Tibial artery (tissue), 4 donors: ENCODE data around the gene MACROD2.
"Not testable (repeated sequence)": the region's sequence is repeated elsewhere in the genome, so short reads cannot be mapped to it uniquely, and the experiment has no call there.

Experiments
- DNase-seq, 2 donors: peaks; one replicate each; pipeline ENCODE4 v3.0.0-alpha.2; 2019
- H3K27ac ChIP-seq, 2 donors: fragments of 200-600 bp; sonication (generic) in 1 of 2; 1 replicate in 1 of 2; 2 replicates in 1 of 2; pipeline ENCODE4 v1.5.1; 2018 to 2019; ENCODE audit warnings: mild to moderate bottlenecking in 1 of 2
- H3K27me3 ChIP-seq, 2 donors: fragments of 200-600 bp; sonication (generic) in 1 of 2; one replicate each; pipeline versions ENCODE4 v1.5.1 to v1.6.0; 2016 to 2019
- H3K36me3 ChIP-seq, 3 donors: fragments of 200-600 bp; sonication (generic) in 2 of 3; one replicate each; pipeline ENCODE4 v1.5.1; 2016 to 2019; ENCODE audit warnings: mild to moderate bottlenecking in 2 of 3
- H3K4me1 ChIP-seq, 4 donors: fragments of 200-600 bp; sonication (generic) in 2 of 4; 1 replicate in 3 of 4; 2 replicates in 1 of 4; pipeline ENCODE4 v1.5.1; 2016 to 2019
- H3K4me3 ChIP-seq, 2 donors: fragments of 200-600 bp; sonication (generic) in 1 of 2; 1 replicate in 1 of 2; 2 replicates in 1 of 2; pipeline ENCODE4 v1.5.1; 2018 to 2019; ENCODE audit warnings: mild to moderate bottlenecking in 2 of 2
- H3K9me3 ChIP-seq, 3 donors: fragments of 200-600 bp; sonication (generic) in 1 of 3; one replicate each; pipeline ENCODE4 v1.5.1; 2016 to 2019
- intact Hi-C: fragments of 100-400 bp; cut with DNase I; formaldehyde crosslinking; loops from one replicate; pipeline ENCODE4 v1.15.0; 2023; ENCODE audit warnings: low total_unique reads
- TF ChIP-seq, protein P1 (sequence below), 2 experiments: fragments of 200-600 bp in 1 of 2; fragments of 450-650 bp in 1 of 2; IDR thresholded peaks; one replicate each; pipeline ENCODE4 v1.5.1; 2017 to 2019; ENCODE audit warnings: antibody characterized with exemption in 2 of 2, mild to moderate bottlenecking in 1 of 2, moderate library complexity in 1 of 2

The MACROD2 gene

DNA sequence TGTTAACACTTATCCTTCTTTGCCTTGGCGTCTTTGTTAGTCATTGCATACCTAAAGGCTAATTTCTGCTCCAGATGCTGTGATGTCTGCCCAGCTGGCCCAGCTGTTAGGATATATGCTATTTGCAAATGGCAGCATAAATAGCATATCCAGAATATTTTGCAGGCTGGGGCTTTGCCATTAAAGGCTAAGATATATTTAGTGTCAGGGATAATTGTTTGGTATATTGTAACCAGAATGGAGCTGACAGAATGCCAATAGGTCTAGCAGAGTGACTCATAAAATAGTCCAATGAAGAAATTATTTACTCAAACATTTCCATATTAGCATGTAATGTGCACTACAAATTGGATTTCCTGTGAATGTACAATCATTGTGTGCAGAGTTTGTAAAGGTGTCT lies 926.2 kb downstream of the MACROD2 start:
- Histone ChIP-seq H3K4me1 (peaks cover 0 to 15% (median 0%) of the 10 kb centered on the region in 4 donors), H3K9me3 (no peaks in the 10 kb centered on the region), H3K4me3 (no peak overlapping the region), H3K36me3 (no peaks in the 10 kb centered on the region), H3K27ac (no peak overlapping the region), H3K27me3 (no peaks in the 10 kb centered on the region)
- intact Hi-C loops: no loop called here
- TF ChIP-seq, protein P1, sequence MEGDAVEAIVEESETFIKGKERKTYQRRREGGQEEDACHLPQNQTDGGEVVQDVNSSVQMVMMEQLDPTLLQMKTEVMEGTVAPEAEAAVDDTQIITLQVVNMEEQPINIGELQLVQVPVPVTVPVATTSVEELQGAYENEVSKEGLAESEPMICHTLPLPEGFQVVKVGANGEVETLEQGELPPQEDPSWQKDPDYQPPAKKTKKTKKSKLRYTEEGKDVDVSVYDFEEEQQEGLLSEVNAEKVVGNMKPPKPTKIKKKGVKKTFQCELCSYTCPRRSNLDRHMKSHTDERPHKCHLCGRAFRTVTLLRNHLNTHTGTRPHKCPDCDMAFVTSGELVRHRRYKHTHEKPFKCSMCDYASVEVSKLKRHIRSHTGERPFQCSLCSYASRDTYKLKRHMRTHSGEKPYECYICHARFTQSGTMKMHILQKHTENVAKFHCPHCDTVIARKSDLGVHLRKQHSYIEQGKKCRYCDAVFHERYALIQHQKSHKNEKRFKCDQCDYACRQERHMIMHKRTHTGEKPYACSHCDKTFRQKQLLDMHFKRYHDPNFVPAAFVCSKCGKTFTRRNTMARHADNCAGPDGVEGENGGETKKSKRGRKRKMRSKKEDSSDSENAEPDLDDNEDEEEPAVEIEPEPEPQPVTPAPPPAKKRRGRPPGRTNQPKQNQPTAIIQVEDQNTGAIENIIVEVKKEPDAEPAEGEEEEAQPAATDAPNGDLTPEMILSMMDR (IDR thresholded peaks at IDR 0.05): no peak
- no peak for DNase-seq

DNA sequence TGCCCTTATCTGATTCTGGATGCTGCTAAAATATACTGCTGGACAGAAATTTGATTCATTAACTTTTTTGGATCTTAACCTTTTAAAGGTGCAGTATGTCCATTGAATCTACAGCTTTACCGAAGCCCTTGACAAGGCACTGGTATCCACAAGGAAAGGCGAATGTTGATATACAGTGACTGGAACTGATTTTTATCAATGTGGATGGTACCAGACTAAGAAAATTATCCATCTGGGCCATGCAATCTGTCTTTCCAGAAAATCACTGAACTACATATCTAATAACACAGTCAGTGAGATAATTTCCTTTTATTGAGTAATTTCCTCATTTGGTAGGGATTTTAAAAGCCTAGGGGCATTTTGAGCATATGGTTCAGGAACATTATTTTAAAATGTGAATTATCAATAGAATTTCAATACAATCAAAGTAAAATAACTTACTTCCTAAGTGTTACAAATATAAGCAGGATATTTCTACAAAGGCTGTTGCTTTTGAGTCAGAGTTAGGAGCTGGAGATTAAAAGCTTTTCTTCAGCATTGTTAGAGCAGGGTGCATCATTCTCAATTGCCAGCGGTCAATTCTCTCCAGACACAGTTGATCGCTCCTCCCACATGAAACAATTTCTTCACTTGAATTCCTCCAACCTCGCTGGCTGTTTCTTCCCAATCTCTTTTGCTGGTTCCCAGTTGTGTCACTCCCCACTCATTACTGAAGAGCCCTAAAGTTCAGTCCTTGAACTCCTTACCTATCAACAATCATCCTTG lies 927.4 kb downstream of the MACROD2 start:
- TF ChIP-seq, protein P1 (IDR thresholded peaks at IDR 0.05): no peak
- H3K27me3 ChIP-seq: no peaks in the 10 kb centered on the region
- intact Hi-C loops: no loop called here
- H3K9me3 ChIP-seq: no peaks in the 10 kb centered on the region
- no peaks in the 10 kb centered on the region for H3K36me3 ChIP-seq
- H3K4me1 ChIP-seq: peaks cover 0 to 15% (median 0%) of the 10 kb centered on the region in 4 donors
- H3K27ac ChIP-seq: no peak overlapping the region
- no peak for DNase-seq
- no peak overlapping the region for H3K4me3 ChIP-seq

DNA sequence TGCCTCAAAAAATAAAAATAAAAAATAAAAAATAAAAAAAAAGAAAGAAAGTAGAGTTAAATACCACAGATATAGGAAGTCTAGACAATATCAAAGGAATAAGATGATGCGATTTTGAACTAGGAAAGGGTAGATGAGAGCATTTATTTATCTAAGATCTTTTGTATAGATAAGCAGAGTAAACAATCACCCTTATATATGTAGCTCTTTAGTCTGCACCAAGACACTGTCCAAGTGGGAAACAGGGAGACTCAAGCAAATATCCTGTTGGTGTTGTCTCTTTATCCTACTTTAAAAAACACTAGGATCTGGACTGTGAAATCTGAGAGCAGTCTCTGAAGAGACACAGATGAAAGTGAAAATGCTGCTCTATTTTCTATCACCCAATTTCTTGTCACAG lies 929.1 kb downstream of the MACROD2 start:
- no peak for DNase-seq
- no peaks in the 10 kb centered on the region for H3K27me3 ChIP-seq
- no peaks in the 10 kb centered on the region for H3K36me3 ChIP-seq
- no peak overlapping the region for H3K27ac ChIP-seq
- intact Hi-C loops: no loop called here
- H3K4me1 ChIP-seq: peaks cover 0 to 15% (median 0%) of the 10 kb centered on the region in 4 donors
- H3K4me3 ChIP-seq: no peak overlapping the region
- TF ChIP-seq, protein P1 (IDR thresholded peaks at IDR 0.05): no peak
- H3K9me3 ChIP-seq: no peaks in the 10 kb centered on the region

- no peak overlapping the region for H3K27ac ChIP-seq
- TF ChIP-seq, protein P1 (IDR thresholded peaks at IDR 0.05): no peak
- H3K4me1 ChIP-seq: peaks cover 0 to 15% (median 0%) of the 10 kb centered on the region in 4 donors
- DNase-seq: no peak
- H3K36me3 ChIP-seq: no peaks in the 10 kb centered on the region
- H3K27me3 ChIP-seq: no peaks in the 10 kb centered on the region
- intact Hi-C loops: no loop called here
- H3K4me3 ChIP-seq: no peak overlapping the region
- H3K9me3 ChIP-seq: no peaks in the 10 kb centered on the region
Observed at GRCh38 chr20:14925300-14925699, 930.0 kb downstream of the MACROD2 start.

GRCh38 chr20:14926436-14926835 lies 931.1 kb downstream of the MACROD2 start:
- H3K9me3 ChIP-seq, DNase-seq, H3K27me3 ChIP-seq, intact Hi-C loops, H3K27ac ChIP-seq, H3K4me3 ChIP-seq, H3K36me3 ChIP-seq: not testable (repeated sequence)
- H3K4me1 ChIP-seq: peaks cover 0 to 12% (median 0%) of the 10 kb centered on the region in 4 donors

GRCh38 chr20:14928083-14928482 lies 932.8 kb downstream of the MACROD2 start:
- no peaks in the 10 kb centered on the region for H3K27me3 ChIP-seq
- no peaks in the 10 kb centered on the region for H3K9me3 ChIP-seq
- H3K36me3 ChIP-seq: no peaks in the 10 kb centered on the region
- TF ChIP-seq, protein P1 (IDR thresholded peaks at IDR 0.05): no peak
- no peak overlapping the region for H3K27ac ChIP-seq
- no peak for DNase-seq
- H3K4me1 ChIP-seq: peaks cover 0 to 8% (median 0%) of the 10 kb centered on the region in 4 donors
- intact Hi-C loops: no loop called here
- no peak overlapping the region for H3K4me3 ChIP-seq
